ENCODE measurements around the gene ZMIZ1.

The ZMIZ1 gene

DNA sequence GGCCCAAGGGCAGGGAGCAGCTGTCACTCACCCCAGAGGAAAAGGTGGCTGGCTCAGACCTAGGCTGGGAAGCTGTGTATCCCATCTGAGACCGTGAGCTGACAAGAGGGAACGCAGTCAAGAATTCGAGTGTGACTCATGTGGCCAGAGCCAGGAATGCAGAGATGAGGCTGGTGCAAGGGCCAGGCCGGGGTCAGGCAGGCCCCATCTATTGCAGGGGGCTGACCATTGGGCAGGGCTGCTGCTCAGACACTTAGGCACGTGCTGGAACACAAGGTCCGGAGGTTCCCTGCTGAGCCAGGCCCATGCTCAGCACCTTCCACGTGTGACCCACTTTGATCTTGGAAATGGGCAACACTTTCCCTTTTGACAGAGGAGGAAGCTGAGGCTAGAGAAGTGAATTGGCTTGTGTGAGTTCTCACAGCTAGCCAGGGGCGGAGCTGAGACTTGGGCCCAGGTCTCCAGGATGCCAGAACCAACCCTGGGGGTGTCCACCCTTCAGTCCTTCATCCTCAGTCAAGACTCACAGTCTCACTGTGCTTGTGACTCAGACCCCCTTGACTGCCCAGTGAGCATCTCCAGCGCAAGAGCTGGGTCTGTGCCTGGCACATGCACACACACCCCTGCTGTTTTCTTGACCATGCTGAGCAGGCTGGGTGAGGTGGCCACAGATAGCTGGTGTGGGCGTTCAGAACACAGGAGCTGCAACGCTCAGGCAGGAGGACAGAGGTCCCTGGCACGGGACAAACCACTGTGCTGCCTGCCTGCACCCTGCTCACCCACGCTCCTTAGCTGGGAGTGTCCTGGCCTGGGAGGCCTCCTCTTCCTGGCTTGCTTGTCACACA, 230.9 kb downstream of the ZMIZ1 start:
- no peak for DNase-seq (ENCODE audit: extremely low read depth in 1 of 2, low read depth in 1 of 2)

DNA sequence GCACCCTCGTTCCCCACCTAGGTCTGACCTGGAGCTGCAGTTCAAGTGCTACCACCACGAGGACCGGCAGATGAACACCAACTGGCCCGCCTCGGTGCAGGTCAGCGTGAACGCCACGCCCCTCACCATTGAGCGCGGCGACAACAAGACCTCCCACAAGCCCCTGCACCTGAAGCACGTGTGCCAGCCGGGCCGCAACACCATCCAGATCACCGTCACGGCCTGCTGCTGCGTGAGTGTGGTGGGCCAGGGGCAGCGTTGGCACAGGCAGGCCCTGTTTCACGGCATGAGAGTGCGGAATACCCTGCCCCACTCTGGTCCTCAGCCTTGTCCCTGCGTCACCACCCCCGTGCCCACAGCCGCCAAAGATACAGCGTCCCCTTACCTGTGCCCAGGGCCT, 231.9 kb downstream of the ZMIZ1 start:
- no peak for DNase-seq (ENCODE audit: extremely low read depth in 1 of 2, low read depth in 1 of 2)

DNA sequence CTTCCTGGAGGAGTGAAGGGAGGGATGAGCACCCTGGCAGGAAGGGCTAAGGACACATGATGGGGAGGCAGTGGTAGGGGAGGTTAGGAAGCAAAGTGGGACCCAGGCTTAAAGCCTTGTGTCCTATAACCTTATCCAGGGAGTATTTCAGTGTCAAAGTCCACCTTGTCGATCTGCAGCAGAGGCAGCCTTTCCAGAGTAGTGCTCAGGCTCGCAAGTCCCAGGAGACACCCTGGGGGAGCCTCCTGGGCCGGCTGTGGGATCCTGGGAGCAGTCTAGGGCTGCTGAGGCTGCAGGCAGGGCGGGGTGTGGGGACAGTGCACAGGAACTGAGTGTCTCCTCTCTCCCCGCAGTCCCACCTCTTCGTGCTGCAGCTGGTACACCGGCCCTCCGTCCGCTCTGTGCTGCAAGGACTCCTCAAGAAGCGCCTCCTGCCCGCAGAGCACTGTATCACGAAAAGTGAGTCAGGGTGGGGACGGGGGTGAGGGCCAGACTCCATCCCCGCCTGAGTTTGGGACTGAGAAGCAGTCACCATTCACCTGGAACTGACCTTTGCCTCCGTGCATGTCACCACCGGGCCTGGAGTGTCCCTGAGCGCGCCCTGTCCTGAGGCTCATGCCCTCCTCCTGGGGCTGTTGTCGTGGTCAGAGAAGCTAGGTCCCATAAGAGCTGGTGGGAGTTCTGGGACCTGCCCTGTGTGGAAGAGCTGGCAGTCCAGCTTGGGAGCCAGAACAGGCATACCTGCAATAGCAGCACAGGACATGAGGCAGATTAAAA, 233.2 kb downstream of the ZMIZ1 start:
- DNase-seq (ENCODE audit: extremely low read depth in 1 of 2, low read depth in 1 of 2) = no peak

DNA sequence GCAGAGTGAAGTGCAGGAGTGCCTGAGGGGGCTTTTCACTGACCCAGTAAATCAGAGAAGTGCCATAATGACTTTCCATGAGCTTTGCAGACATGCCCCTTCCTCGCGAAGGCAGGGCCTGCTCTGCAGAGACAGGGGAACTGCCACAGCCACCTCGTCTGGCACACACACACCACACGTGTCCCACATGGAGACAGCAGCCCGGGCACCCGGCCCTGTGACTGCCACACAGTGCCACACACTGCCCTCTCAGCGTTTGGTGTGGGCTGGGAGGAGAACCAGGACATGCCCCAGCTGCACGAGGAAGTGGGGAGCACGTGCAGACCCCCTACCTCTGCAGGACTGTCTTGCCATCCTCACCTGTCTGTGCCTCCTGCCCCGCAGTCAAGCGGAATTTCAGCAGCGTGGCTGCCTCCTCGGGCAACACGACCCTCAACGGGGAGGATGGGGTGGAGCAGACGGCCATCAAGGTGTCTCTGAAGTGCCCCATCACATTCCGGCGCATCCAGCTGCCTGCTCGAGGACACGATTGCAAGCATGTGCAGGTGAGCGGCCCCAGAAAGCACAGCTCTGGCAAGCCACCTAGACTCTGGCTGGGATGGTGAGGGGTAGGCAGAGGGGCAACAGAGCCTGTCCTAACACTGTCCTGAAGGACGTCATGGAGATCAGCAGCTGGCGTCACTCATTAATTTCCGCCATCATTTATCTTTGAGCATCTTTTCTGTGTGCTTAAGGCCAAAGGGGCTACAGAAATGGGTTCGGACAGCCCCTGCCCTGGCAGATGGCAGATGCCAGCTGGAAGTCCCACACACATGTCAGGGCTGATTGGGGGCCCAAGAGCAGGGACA, 235.1 kb downstream of the ZMIZ1 start:
- DNase-seq (ENCODE audit: extremely low read depth in 1 of 2, low read depth in 1 of 2) = no peak

DNA sequence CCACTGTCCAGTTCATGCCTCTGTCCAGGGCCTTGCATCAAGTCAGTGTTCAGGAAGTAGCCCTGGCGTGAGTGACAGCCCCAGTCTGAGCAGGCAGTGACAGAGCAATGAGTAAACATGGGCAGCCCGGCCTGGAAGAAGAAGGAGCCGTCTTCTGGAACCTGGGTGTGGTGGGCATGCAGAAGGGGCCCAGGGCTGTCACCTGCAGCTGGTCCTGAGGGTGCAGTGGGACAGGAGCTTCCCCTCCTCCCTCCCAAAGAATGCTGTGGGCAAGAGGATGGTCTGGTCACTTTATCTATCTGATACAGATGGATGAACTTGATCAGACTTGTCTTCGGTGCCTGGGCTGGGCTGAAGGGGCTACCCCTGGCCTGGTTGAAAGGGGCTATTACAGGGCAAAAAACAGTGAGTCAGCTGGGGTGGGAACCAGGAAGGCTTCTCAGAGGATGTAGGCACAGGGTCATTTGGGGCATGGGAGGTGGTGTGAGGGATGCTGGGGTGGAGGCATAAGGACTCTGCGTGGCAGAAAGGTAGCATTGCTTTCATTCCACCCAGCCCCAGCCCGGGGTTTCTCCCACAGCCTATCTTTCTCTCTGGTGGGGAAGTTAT, 235.8 kb downstream of the ZMIZ1 start:
- DNase-seq (ENCODE audit: extremely low read depth in 1 of 2, low read depth in 1 of 2) = no peak

DNA sequence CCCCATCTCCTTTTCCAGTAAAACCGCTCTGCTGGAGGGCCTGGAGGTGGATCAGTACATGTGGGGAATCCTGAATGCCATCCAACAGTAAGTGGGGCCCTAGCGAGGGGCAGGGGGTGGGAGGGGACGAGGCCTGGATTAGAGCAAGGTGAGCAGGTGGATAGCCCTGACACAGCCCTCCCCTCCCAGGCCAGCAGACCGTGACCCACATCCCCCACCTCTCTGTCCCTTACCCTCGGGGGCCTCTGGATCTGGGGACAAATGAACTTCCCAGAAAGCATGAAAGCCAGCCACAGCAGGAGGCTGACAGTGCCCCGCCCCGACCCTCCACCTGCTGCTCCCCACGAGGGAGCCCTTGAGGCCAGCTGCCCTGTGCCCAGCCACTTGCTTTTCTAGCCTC, 236.7 kb downstream of the ZMIZ1 start:
- DNase-seq (ENCODE audit: extremely low read depth in 1 of 2, low read depth in 1 of 2) = no peak

DNA sequence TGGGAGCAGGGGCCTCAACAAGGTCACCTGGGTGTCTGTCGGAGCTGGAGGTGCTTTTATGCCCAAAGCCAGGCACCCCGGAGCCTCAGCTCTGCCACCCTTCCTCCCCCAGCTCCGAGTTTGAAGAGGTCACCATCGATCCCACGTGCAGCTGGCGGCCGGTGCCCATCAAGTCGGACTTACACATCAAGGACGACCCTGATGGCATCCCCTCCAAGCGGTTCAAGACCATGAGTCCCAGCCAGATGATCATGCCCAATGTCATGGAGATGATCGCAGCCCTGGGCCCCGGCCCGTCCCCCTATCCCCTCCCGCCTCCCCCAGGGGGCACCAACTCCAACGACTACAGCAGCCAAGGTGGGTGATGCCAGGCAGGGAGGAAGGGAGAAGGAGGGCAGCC, 237.2 kb downstream of the ZMIZ1 start:
- DNase-seq (ENCODE audit: extremely low read depth in 1 of 2, low read depth in 1 of 2) = no peak

DNA sequence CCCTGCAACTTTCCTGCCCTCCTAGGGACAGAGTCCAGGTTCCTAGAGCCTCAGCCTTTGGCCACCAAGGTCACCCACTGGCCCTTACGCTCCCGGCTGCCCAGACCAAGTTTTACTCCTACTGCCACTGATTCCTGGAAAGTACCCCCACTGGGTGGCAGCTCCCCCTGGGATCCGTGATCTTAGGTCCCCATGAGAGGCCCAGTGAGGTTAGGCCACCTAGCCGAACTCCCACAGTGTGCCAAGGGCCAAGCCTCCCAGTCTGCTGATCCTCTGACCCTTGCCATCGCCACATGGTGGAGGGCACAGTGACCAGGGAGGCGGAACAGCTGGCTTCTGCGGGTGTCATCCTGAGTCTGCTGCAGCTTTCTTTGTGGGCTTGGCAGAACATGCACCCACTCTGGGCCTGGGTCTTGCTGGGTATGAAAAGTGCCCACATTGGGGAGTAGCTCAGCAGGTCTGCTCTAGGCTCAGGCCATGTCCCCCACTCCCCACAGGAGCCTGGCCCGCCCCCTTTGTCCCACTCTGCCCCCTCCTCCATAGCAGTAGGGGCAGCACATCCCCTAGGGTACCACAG, 238.0 kb downstream of the ZMIZ1 start:
- DNase-seq (ENCODE audit: extremely low read depth in 1 of 2, low read depth in 1 of 2) = no peak

DNA sequence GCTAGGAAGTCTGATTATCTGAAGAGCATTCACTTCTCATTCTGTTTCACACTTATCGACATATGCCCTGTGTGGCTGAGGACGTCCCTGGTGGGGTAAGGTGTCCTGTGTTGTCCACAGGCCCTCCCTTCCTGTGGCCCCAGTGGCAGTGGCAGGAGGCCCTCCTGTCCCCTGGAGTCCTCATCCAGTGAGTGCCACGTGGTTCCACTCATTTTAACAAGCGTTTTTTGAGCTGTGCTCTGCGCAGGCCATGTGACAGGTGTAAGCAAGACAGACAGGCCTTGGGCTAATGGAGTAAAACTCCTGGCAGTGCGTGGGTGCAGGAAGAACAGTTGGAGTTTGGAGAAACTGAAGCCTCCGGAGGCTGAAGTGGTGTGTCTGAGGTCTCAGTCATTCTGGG, 239.2 kb downstream of the ZMIZ1 start:
- no peak for DNase-seq (ENCODE audit: extremely low read depth in 1 of 2, low read depth in 1 of 2)

DNA sequence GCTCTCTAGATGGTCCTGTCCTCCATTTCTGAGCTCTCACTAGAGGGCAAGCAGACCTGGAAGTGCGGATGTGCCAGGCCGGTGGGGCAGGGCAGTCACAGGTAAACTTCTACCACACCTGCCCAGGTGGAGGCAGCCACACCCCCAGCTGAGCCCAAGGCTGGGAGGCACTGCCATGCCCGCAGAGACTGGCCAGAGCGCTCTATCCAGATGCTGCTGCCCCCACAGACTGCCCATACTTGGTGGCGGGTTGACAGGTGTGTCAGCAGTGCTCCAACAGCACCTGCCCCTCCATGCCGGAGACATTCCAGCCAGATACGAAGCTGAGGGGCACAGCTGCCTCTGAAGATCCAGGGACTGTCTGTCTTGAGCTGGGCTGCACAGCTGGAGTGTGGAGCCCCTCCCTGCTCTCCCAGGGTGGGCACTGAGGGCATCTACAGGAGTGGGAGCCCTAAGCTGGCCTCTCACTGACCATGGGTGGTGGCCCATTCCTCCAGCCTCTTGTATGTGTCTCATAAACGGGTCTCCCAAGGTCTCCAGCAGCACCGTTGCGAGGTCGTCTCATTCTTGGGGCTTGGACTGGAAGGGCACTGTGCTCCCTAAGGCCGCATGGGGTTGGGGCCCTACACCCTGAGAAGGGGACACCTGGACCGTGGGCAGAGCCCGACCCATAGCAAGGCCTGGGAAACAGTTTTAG, 240.4 kb downstream of the ZMIZ1 start:
- DNase-seq (ENCODE audit: extremely low read depth in 1 of 2, low read depth in 1 of 2) = no peak

DNA sequence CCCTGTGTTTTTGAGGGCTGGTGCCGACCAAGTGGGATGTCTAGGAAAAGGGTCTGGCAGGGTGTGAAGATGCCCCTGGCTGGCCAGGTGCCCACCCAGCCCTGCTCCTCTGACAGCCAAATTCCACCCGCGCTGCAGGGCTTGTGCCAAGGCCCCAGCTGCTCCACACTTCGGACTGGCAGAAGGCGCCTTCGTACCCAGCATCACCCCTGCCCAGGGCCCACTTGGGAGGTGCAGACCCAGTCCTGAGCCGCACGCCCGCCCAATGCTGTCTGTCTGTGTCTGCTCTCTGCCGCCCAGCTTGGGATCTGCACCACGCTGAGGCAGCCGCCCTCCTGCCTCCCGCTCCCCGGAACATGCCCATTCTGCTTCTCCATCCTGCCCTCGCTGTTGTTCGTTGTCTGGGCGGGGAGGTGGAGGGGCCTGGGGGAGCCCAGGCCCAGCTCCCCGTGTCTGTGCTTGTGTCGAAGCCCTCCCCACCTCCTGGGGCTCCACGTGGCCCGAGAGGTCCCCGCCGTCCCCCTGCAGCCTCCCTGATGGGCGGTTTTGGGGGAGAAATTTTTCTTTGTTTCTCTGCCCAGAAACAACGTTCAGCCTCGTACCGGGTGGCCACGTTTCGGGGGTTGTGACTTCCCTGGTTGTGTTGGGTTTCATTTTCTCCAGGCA, 241.6 kb downstream of the ZMIZ1 start:
- no peak for DNase-seq (ENCODE audit: extremely low read depth in 1 of 2, low read depth in 1 of 2)

DNA sequence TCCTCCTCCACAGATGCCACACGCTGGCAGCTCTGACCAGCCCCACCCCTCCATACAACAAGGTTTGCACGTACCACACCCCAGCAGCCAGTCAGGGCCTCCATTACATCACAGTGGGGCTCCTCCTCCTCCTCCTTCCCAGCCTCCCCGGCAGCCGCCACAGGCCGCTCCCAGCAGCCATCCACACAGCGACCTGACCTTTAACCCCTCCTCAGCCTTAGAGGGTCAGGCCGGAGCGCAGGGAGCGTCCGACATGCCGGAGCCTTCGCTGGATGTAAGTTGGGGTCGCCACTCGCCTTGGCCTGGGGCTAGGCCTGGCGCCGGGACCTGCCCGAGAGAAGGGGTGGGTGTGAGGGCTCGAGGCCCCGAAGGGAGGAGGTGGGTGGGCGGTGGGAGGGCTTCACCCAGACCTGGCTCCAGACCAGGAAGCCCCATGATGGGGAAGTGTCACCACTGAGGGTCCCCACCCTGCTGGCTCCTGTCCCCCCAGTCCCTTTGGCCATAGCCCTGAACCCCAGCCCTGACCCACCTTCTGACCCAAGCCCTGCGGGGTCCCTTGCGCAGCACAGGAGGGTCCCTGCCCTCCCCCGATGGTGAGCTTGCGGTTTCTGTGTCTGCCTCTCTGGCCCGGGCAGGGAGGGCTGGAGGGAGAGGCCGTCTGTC, 242.3 kb downstream of the ZMIZ1 start:
- no peak for DNase-seq (ENCODE audit: extremely low read depth in 1 of 2, low read depth in 1 of 2)

DNA sequence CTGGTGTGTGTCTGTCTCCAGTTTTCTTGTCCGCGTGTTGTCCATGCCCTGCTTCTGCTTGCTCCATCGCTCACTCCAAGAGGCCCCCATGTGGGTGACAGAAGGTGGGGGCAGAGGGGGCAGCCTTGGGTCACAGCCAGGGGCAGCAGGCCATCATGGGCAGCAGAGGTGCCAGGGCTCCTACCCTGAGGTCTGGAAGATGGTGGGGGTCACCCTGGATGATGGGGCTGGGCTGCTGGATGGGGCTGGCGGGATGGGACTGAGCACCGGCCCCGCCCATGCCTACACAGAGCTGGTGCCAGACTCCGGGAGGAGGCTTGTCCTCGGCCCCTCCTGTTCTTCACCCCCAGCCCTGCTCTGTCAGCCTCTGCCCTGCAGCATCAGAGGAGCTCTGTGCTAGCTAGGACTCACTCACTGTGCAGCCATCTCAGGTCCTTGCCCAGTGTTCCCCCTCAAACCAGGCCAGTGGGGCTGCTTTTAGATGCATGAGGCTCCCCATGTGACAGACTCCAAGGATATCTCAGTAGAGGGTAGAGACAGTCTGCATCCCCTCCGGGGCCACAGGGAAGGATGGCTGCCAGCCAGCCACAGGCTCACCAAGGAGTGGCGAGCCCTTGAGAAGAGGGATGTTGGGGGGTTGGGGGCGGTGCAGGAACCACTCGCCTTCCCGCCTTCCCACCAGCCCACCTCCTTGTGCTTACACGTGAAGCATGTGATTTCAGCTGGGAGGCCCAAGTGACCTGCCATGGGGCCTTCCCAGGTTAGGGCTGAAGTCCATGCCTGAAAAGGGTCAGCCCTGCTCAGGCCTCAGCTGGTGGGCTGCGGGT, 243.0 kb downstream of the ZMIZ1 start:
- DNase-seq (ENCODE audit: extremely low read depth in 1 of 2, low read depth in 1 of 2) = no peak

DNA sequence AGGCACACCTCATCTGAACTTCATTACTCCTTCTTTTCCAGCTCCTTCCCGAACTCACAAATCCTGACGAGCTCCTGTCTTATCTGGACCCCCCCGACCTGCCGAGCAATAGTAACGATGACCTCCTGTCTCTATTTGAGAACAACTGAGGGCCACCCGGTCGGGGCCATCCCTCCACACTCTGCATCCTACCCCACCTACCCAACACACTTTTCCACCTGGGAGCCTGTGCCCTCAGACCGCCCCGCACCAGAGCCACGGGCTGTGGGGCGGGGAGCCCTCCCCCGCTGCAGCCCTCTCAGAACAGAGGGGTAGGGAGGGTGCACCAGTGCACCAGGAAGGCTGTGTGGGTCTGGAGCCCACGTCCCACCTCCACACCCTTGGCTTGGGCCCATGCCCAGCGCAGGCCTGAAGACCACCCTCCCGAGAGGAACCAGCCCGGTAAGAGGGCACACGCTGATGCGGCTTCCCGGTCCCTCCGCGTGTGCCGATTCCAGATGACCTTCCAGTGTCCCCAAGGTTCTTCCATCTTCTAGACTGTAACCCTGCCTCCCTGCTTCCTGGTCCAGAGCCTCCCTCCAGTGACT, 243.9 kb downstream of the ZMIZ1 start:
- no peak for DNase-seq (ENCODE audit: extremely low read depth in 1 of 2, low read depth in 1 of 2)

DNA sequence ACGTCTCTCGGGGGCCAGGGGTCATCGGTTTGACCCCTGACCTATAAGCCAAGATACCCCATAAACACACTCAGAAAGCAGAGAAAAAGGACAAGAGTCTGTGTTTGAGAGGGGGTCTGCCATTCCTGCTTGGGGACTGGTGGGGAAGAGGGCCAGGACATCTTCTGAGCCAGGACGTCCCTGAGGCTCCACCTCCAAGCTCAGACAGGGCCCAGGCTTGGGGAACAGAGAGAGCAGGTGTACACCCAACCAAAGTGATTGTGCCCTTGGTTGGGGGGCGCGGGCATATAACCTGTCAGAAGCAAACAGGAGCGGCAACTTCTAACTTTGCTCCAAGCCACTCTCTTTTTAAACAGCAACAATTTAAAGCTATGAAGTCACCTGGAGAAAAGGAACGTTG, 244.6 kb downstream of the ZMIZ1 start:
- no peak for DNase-seq (ENCODE audit: extremely low read depth in 1 of 2, low read depth in 1 of 2)

DNA sequence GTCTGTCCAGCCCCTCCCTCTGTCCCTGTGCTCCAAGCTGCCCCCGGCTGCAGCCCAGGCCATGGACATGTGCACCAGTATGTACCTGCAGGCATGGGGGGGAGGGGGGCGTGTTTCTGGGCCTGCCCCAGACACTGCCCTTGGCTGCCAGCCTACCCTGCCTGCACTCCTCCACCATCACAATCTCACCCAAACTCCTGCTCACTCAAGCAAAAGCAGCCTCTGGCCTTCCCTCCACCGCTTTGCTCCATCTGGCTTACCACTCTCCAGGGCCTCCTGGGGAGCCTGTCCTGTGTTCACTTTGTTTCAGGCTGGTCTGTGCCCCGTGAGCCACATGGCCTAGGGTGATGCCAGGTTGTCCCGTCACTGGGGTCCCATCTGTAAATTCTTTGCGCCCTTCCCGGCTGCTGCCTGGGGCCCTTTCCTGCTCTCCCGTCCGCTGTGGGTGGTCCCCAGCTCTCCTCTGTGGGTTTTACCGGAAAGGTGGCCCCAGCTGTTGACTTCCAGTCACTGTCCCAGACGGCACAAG, 245.2 kb downstream of the ZMIZ1 start:
- no peak for DNase-seq (ENCODE audit: extremely low read depth in 1 of 2, low read depth in 1 of 2)

DNA sequence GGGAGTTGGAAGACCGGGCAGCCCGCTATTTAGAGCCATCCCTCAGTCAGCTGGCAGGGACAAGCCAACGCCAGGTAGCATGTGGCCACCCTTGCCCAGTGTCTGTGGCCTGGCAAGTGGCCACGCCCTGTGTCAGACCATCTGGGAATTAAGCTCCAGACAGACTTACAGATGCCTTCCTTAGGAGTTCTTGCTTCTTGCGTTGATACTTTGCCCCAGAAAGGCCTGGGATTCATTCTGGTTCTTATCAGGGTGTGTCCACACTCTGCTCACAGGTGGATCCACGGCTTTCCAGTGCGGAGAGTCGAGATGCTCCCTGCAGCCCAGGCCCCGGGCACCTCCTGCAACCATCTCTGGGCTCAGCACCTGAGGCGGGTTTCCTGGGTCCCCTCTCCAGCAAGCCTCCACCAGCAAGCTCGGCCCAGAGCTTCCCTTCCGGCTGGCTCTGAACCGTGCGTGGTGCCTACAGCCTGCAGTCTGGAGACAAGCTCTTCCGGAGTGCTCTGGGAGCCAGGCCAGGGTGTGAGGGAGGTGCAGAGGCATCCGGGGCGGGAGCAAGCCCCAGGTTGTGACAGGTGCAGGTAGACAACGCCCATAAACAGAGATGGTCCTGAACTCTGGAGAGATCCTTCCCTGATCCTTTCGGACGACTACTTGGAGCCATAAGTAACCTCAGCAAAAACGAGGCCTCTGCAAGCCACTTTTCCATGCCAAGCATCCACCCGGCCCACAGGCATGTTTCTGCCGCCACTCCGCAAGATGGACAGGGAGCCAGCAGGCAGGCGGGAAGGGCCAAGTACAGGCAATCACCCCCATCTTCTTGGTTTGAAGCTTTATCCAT, 246.2 kb downstream of the ZMIZ1 start:
- no peak for DNase-seq (ENCODE audit: extremely low read depth in 1 of 2, low read depth in 1 of 2)
